HG03342 (cell line): ENCODE results near the gene SPNS3.

Experiments used
- ATAC-seq: cut with Tn5 transposase; IDR thresholded peaks from one replicate; pipeline ENCODE4 v1.9.1; 2021; ENCODE audit warnings: mild to moderate bottlenecking, moderate library complexity; ENCODE audit not compliant: unreplicated experiment

The SPNS3 gene, protein sequence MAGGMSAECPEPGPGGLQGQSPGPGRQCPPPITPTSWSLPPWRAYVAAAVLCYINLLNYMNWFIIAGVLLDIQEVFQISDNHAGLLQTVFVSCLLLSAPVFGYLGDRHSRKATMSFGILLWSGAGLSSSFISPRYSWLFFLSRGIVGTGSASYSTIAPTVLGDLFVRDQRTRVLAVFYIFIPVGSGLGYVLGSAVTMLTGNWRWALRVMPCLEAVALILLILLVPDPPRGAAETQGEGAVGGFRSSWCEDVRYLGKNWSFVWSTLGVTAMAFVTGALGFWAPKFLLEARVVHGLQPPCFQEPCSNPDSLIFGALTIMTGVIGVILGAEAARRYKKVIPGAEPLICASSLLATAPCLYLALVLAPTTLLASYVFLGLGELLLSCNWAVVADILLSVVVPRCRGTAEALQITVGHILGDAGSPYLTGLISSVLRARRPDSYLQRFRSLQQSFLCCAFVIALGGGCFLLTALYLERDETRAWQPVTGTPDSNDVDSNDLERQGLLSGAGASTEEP

DNA sequence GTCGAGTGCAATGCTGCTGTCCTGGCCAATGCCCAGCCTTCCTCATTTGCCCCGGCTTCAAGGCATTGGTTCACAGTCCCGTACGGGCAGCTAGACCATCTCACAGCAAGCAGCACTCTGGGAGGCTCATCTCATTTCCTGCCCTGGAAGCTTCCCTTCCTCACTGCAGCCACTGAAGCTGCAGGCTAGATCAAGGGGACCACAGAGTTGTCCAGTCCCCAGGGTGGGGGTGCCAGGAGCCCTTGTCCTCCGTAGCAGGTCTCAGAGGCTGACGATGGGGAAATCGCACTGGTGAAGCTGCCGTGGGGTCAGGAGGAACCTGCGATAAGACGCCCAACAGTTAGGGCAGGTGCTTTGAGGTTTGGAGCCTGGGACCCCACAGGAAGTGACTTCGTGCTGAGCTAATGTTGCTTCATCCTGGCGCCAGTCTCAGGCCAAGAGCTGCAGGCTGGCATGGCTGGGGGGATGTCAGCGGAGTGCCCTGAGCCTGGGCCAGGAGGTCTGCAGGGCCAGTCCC lies at the start of gene SPNS3:
SPNS3 (plus strand) TSS at position 426 of the 517 bp plus-strand sequence; CDS start at position 454, 28 bp downstream.
- no peak for ATAC-seq

DNA sequence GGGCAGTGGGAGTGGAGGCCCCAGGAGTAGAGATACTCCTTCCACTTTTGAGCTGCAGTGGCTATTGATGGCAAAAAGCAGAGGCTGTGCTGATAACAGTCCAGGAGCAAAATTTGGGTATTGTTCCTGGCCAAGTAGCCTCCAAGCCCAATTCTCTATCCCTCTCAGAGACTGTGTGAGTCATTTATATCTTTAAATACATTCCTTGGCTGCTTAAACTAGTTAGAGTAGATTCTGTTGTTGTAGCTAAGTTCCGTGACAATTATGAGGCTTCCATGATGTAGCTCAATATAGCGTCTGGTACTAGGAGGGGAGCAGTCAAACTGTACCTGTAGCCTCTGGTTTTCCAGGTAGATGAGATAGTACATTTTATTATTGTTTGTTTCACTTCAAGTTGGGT lies 47.3 kb upstream of the SPNS3 start:
- ATAC-seq, result no peak

DNA sequence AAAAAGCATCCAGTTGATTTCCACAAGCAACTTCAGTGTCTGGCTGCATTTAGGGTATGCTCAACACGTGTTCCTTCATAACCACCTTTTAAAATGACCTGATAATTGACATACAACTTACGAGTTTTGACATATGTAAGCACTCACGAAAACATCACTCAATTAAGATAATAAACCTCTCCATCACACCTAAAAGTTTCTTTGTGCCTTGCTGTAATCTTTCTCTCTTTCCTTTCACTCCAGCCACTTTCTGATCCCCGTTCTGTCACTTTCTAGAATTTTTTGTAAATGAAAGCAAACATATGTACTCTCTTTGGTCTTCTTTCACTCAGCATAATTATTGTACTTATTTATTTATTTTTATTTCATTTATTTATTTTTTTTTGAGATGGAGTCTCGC lies 46.6 kb upstream of the SPNS3 start:
- no peak for ATAC-seq

DNA sequence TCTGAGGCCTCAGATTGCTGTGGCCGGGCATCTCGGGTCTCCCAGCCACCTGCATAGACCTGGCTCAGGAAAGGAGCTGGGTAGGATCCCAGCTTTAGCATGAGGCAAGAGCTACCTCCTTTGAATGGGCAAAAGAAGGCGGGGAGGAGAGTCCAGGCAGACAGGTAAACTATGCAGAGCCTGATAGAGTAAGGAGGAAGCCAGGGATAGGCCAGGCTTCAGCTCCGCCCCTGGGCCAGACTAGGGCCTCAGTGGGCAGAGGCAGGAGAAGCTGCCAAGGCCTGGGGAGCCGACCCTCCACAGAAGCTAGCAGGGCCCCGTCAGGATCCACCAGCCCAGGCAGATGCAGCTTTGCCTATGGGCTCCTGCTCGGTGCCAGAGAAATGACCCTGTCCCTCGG lies 44.7 kb upstream of the SPNS3 start:
- ATAC-seq, result no peak

DNA sequence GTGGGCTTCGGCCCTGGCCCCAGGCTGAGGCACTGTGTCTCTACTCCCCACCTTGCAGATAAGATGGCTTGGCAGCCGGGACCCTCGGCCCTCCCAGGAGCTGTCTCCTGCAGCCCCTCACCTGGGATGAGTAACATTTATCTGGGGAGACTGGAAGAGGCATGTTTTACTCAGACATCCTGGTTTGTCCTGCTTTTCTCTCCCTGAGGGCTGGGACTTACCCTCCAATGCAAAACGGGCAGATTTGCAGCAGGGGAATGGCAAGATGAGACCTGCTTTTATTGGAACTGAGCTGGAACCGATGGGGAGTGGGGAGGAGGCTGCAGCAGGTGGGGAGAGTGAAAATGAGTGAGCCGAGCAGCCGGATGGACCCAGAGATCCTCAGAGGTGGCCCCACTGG lies 39.9 kb upstream of the SPNS3 start:
- no peak for ATAC-seq

DNA sequence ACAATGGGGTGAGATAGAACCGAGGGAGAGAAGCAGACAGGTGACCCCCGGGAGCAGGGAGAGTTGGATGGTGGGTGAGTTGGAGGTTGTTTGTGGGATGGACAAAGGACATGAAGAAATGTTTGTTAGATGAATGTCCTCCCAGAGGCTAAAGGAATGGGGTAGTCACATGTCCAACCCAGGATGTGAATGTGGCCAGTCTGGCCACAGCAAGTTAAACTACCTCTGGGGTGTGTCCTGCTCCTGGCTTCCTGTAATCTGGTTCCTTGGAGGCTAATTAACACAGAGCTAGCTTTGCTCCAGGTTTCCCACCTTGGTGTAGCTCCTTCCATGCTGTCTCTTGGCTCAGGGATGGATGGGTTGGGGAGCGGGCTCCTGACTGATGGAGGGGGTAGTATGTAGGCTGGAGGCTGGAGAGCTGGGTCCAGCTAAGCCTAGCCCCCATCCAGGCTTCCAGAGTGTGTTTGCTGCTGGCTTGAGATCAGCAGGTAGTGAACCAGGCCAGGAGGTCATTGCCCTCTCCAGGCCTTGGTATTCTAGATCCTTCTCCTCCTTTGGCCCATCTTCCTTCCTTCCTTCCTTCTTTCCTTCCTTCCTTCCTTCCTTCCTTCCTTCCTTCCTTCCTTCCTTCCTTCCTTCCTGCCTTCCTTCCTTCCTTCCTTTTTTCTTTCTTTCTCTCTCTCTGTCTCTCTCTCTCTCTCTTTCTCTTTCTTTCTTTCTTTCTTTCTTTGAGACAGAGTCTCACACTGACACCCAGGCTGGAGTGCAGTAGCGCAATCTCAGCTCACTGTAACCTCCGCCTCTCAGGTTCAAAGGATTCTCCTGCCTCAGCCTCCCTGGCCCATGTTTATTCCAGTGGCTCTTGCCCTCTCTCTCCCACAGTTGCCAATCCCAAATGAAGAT lies 39.3 kb upstream of the SPNS3 start:
- no peak for ATAC-seq

DNA sequence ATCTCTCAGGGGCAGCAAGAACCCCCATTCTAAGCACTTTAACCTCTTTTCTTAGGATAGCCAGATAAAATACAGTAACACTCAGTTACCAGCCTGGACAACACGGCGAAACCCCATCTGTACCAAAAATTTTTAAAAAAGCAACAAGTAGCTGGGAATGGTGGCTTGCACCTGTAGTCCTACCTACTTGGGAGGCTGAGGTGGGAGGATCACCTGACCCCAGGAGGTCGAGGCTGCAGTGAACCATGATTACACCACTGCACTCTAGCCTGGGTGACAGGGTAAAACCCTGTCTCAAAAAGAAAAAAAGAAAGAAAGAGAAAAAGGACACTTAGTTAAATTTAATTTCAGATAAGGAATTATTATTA lies 38.6 kb upstream of the SPNS3 start:
- no peak for ATAC-seq

DNA sequence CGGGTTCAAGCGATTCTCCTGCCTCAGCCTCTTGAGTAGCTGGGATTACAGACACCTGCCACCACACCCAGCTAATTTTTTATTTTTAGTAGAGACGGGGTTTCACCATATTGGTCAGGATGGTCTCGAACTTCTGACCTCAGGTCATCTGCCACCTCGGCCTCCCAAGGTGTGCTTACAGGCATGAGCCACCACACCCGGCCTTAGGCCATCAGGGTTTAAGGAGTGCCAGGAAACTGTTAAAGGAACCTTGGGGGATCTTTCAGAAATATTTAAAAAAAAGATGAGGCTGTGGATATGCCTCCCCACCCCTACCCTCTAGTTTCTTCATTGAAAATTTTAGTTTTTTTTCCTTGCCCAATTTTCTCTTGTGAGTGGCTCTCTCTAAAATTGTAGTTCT lies 35.9 kb upstream of the SPNS3 start:
- no peak for ATAC-seq

DNA sequence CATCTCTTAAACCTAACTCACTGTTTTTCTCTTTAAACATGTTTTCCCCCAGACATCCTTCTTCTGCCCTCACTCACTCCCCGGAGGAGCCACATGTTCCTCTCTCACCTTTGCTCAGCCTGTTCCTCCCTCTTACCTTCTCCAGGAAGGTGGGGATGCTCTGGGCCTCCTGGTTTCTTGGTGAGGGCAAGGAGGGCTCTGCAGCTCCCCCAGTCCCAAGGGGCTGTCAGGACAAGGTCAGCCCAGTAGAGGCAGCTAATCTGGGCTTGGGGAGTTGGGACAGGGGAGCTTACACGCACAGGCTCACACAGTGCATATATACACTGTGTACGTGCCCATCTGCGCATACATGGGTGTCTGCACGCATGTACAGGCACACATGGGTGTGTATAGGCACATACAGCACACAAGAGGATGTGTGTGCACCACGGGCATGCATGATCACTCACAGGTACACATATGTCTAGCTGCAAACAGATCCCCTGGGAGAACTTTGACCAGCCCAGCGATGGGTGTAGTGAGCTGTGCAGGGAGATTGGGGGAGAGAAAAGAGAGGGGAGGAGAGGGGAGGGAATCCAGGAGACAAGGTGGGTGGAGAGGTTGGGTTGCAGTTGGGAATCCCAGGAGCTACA lies 28.6 kb upstream of the SPNS3 start:
- ATAC-seq, result no peak

DNA sequence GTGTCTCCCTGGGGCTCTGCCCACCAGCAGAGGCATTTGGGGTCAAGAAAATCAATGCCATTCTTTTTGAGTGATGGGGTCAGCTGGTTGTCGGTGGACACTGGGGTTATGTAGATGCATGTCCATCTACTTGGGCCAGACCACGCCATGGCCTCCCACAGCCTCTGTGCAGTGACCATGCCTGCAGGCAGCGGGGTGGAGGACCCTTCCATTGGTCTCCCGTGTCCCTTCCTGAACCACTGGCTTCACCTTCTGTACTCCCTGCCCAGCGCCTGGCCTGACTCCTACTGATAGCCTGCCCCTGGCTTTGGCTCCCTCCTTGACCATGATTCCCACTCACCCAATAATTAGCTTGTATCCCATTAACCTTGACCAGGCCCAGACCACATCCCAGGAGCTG lies 28.0 kb upstream of the SPNS3 start:
- ATAC-seq, result no peak

DNA sequence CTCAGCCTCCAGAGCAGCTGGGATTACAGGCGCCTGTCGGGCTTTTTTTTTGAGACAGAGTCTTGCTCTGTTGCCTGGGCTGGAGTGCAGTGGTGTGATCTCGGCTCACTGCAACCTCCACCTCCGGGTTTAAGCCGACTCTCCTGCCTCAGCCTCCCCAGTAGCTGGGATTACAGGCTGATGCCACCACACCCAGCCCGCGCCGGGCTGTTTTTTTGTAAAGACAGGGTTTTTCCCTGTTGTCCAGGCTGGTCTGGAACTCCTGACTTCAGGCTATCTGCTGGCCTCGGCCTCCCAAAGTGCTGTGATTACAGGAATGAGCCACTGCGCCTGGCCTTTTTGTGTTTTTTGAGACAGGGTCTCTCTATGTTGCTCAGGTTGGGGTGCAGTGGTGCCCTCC lies 27.4 kb upstream of the SPNS3 start:
- ATAC-seq, result no peak

DNA sequence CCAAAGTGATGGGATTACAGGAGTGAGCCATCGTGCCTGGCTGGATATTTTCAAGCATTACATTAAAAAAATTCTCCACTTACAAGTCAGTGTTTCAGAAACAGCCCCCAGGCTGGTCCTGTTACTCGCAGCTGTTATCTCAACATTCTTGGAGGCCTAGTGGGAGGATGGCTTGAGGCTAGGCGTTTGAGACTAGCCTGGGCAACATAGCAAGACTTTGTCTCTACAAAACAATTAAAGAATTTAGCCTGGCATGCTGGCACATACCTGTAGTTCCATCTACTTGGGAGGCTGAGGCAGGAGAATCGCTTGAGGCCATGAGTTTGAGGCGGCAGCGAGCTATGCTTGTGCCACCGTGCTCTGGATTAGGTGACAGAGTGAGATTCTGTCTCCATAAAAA lies 26.5 kb upstream of the SPNS3 start:
- no peak for ATAC-seq

DNA sequence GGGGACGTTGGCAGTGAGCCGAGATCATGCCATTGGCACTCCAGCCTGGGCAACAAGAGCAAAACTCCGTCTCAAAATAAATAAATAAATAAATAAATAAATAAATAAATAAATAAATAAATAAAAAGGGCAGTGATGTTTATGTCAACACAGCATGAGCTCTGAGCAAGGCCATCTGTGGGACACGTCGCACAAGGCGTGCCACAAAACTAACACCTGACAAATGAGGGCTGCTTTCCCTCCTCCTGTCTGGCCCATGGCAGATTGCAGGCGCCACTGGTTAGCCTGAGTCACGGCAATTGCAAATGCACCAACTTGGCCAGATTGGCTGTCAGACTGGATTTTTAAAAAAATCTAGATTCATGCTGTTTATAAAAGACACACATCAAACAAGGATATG lies 25.9 kb upstream of the SPNS3 start:
- no peak for ATAC-seq

DNA sequence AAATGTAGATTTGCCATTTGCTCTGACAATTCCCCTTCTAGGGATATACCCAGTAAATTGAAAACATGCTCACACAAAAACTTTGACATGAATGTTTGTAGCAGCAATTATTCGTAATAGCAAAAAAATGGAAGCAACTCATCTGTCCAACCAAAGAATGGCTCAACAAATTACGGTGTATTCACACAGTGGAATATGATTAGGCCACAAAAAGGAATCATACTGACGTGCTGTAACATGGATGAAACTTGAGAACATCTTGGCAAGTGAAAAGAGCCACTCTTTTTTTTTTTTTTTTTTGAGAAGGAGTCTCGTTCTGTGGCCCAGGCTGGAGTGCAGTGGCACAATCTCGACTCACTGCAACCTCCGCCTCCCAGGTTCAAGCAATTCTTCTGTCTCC lies 24.1 kb upstream of the SPNS3 start:
- ATAC-seq, result no peak

DNA sequence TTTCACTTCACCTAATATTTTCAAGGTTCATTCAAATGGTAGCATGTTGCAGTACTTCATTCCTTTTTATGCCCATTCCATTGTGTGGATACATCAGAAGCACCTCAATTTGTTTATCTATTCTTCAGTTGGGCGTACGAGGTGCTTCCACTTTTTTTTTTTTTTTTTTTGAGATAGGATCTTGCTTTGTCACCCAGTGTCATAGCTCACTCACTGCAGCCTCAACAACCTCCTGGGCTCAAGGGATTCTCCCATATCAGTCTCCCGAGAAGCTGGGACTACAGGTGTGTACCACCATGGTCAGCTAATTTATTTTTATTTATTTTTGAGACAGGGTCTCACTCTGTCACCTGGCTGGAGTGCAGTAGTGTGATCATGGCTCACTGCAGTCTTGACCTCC lies 22.5 kb upstream of the SPNS3 start:
- ATAC-seq, result no peak

DNA sequence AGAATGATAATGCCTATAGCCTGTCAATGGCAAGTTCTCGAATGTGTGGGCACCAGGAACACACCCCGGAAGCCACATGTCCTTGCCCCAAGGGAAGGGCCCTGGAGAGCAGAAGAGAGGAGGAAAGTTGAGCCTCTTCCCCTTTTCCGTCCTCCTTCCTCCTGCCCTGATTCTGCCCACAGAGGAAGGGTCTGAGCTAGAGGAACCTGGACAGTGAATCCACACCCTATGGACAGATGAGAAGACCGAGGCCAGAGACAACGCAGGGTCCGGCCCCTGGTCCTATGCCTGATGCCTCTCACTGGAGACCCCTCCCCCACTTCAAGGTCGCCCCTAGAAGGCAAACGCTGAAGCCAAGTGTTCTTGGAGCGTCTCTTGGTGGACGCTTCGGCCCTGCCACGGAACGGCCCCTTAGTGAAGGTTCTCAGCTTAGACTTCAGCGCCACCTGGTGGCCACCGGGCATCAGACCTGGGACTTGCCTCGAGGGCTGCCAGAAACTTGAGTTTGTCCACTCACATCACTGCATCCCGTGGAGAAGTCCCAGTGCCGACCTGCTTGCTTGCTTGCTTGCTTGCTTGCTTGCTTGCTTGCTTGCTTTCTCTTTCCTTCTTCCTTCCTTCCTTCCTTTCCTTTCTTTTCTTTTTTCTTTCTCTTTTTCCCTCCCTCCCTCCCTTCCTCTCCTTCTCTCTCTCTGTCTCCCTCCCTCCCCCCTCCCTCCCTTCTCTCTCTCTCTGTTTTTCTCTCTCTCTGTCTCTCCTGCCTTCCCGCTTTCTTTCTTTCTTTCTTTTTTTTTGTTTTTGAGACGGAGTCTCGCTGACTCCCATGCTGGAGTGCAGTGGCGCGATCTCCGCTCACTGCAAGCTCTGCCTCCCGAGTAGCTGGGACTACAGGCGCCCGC lies 20.6 kb upstream of the SPNS3 start:
- ATAC-seq, result no peak

DNA sequence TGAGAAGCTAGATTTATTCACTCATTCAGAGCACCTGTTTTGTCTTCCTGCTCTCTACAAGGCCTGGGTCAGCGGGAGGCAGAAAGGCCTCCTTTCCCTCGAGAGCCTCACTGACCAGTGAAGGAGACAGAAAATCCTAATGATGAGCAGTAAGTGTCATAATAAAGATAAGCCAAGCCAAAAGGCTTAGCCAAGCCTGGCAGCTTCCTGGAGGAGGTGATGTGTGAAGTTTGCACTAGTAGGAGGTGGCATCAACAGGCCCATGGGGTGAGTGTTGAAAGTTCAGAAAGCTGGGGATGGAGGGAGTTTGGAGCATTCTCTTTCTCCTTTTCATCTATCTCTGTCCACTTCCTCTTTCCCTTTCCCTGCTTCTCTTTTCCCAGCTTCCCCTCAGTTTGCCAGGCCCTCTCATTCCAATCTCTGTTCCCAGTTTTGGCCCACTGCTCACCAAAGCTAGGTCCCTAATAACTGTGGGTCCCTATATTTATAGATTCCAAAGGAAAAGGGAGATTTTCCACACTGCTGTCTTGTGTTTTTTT lies 16.5 kb upstream of the SPNS3 start:
- no peak for ATAC-seq

DNA sequence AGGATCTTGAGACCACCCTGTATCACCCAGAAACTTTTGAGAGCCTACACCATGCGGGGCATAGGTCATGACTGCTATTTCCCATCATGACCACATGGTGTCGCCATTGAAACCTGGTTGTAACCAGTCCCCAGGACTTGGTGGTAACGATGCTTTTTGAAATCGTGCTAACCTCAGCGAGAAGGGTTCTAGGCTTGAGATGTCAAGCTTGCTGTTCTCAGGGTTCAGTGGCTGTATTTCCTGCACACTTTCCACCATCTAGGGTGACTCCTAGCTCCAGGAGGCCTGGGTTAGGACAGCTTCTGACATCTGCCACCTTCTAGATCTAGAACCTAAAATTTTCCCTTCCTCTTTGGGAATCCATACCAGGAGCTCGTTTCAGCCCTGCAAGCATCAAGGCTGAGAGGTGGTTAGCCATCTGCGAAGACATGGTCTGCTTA lies 13.0 kb upstream of the SPNS3 start:
- ATAC-seq, result no peak

DNA sequence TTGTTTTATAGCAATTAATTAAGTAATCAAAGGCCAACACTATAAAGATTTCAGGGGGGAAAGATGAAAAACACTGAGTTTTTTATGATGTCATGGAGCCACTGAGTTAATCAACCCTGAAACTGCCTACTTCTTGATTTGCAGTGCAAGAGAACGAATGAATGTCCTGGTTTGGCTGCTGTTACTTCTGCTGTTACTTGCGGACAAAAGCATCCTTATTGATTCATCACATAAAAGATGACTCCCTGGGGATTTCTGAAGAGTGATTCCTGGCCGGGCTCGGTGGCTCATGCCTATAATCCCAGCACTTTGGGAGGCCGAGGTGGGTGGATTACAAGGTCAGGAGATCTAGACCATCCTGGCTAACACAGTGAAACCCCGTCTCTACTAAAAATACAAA lies 10.9 kb upstream of the SPNS3 start:
- no peak for ATAC-seq

DNA sequence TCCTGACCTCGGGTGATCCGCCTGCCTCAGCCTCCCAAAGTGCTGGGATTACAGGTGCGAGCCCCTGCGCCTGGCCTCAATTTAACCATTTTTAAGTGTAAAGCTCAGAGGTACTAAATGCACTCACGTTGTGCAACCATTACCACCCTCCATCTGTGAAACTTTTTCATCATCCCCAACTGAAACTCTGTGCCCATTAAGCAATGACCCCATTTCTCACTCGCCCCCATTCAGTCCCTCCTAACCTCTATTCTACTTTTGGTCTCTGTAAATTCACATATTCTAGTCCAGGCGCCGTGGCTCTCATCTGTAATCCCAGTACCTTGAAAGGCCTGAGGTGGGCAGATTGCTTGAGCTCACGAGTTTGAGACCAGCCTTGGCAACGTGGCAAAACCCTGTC lies 8.3 kb upstream of the SPNS3 start:
- ATAC-seq, result no peak
